Measurements from ENCODE around the gene IGIP.

The IGIP gene

DNA sequence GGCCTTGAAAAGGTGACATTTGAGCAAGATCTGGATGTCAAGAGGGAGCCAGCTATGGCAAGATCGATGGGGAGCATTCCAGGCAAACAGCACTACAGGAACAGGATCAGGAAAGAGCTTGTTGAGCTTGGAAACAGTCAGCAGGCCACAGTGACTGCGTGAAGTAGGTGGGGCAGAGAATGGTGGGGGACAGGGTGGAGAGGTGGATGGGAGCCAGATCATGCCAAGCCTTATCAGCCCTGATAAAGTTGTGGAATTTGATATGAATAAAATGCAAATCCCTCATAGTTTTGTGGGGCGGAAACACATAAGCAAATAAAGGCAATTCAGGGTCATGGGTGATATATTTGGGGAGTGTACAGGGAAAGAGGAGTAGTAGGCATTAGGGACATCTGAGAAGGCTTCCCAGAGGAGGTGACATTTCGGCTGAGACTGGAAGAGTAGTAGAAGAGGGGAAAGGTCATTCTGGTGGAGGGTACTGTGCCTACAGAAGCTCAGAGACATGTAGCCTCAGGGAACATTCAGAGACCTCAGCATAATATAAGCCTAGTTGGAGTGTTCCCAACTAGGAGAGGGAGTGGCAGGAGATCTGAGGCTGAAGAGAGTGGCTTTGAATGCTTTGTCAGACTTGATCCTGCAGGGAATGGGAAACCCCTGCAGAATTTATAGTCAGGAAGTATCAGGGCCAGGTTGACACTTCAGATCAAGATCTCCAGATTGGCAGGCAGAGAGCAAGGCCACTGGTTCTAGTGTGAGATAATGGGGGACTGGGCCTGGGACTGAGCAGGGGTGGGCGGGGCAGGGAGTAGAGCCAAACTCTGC, 39.6 kb downstream of the IGIP start:
- DNase-seq (ENCODE audit: low spot score): no peak

DNA sequence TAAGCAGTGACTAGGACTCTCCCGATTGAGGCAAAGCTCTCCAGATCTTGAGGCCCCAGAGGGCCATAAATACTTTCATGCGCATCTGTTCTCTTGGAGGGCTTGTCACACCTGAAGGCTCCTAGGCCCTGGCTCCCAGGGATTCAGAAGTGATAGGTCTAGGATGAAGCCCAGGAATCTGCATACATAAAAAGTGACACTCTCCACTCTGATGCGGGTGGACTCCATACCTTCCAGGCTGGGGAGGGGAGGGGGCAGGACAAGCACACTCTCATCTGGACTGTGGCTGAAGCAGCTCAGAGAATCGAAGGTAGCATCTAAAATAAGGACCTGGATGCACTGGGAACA, 40.2 kb downstream of the IGIP start:
- no peak for DNase-seq (ENCODE audit: low spot score)

GRCh38 chr5:140166911-140167310, 41.2 kb downstream of the IGIP start:
- peak; percentile 64 for DNase-seq (ENCODE audit: low spot score)

DNA sequence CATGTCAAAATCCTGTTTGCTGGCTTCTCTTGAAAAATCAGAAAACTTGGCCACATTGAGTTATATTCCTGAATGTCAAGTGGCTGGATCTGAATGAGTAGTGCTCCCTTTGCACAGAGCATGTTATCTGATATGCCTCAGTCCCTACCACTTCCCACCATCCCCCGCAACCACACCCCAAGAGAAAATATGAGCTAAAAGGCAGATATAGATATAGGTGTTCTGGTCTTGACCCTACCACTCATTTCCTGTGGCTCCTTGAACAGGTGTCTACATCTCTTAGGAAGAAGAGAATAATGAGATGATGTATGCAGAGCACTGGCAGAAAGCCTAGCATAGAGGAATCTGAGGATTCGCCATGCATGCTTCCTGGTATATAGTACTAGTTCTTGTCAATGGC, 42.6 kb downstream of the IGIP start:
- no peak for DNase-seq (ENCODE audit: low spot score)

- no peak for DNase-seq (ENCODE audit: low spot score)
These were observed 43.7 kb downstream of the IGIP start for GRCh38 chr5:140169410-140169809.

DNA sequence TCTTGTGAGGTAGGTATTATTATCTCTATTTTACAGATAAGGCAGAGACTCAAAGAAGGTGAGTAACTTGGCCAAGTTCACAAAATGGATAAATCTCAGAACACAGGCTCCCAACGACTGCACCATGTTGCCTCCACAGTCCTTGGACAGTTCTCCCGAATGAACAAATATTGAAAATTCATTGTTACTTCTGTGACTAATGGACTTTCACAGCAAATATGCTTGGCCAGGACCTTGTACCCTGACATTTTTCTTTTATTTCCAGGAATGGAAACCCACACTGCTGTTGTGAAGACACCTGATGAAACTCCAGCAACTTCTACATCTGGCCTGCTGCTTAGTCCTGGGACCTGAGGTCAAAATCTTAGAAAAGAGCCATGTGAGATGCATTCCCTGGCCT, 46.7 kb downstream of the IGIP start:
- no peak for DNase-seq (ENCODE audit: low spot score)

GRCh38 chr5:140174014-140174413, 48.3 kb downstream of the IGIP start:
- no peak for DNase-seq (ENCODE audit: low spot score)

DNA sequence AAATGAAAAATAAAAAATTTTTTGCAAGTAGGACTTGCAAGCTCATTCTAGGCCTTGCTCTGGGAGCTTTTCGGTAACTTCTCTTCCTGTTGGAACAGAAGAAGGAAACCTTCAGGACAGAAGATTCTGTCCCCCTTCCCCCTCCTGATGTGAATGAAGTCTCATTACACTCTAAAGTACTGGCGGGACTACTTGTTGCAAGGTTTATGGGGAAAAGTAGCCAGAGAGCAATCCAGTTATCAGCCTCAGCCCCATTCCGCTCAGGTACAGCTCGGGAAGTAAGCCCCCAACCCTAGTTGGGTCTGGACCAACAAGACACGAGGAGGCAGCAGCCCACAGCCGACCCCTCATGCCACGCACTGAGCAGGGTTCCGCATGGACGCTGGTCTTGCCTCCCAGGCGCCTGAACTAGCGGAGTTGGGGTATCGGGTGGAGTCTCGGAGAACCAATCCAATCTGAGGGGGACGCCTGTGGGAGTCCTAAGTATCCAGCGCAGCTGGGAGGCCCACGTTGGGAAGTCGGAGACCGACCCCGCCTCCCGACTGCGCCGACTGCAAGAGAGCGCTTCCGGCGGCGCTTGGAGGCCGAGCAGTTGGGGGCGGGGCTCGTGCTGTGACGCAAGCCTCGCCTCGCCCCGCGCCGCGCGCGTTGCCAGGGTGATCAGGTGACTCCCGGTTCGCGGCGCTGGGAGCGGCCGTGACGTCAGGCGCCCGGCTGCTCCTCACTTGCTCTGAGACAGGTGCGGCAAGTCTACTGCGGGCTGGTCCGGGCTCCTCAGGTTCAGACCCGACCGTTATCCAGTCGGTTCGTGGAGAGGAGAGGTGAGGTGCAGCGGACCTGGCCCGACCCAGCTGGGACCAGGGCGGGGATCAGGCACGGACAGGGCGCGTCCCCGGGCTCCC, 49.0 kb downstream of the IGIP start, which contains the start of gene CYSTM1:
Gene CYSTM1, plus strand, starts transcription at position 724 of the 902 bp plus-strand sequence. CDS start 19,278 bp downstream, outside the sequence.
- DNase-seq (ENCODE audit: low spot score): peak; percentile 95

GRCh38 chr5:140175367-140176030, 49.8 kb downstream of the IGIP start:
- peak; percentile 60 for DNase-seq (ENCODE audit: low spot score)

DNA sequence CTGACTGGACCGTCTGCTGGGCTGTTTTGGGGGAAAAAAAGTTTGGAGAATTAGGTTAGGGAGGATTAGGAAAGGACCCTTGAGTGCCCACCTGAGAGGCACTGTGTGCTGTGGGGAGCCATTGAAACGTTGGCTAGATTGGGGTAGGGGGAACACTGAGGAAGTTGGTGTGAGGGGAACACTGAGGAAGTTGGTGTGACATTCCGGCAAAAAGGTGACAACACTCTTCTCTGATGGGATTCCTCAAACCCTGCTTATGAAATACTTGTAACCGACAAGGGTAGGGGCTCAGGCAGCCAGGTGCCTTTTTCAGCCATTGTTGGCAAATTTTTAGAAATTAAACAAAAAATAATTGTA, 50.3 kb downstream of the IGIP start:
- DNase-seq (ENCODE audit: low spot score): no peak

GRCh38 chr5:140178086-140178410, 52.3 kb downstream of the IGIP start:
- peak; percentile 56 for DNase-seq (ENCODE audit: low spot score)

DNA sequence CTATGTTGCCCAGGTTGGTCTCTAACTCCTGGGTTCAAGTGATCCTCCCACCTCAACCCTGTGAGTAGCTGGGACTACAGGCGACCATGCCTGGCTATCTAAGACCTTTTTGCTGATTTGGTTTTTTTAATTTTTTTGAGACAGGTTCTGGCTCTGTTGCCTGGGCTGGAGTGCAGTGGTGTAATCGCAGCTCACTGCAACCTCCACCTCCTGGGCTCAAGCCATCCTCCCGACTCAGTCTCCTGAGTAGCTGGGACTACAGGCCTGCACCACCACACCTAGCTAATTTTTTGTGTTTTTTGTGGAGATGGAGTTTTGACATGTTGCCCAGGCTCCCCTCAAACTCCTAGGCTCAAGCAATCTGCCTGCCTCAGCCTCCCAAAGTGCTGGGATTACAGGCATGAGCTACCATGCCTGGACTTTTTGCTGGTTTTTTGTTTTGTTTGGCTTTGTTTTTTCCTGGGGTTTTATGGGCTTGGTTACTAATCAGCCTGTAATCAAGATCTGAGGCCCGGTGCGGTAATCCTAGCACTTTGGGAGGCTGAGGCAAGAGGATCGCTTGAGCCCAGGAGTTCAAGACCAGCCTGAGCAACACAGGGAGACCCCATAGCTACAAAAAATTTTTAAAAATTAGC, 52.9 kb downstream of the IGIP start:
- DNase-seq (ENCODE audit: low spot score): no peak
